ENCODE measurements around the gene SBK2. TPM values are rescaled to one million over a fixed set of nuclear protein-coding genes. Genes with fewer than 3 reads are reported as not detected.
A peak's percentile ranks its signal among the peaks of the same experiment; 100 is the strongest.

Gene SBK2
- total and polyA plus RNA-seq, 9 of the 15 experiments (the other 6 are each of a cell fraction or from before 2014, with no cell fraction given) = not detected

DNA sequence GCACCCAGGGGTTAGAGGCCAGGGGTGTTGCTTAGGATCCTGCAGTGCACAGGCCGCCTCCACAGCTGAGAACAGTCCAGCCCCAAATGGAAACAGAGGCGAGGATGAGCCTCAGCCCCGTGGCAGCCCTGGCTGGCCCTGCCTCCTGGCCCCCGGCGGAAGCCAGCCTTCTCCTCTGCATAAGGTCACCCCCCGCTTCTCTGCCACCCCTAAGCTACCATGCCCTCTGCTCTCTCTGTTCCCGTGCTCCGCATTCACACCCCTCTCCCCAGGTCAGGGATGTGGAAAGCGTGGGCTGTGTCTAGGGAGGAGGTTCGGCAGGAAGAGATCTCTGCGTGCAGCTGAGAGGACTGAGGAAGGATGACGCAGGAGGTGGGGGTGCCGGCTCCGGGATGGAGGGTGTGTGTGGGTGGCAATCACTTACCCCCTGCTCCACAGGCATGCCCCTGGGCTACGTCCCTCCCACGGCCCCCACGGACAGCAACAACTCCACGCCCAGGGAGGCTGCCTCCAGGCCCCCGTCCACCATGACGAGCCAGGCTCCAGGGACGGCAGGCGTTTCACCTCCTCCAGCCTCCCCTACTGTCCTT, 42.7 kb downstream of the SBK2 start (continued):
- TF ChIP-seq GATAD2B (IDR thresholded peaks at IDR 0.05; ENCODE audit: borderline replicate concordance) (no peak), ZSCAN32 (CRISPR knock-in tag; IDR thresholded peaks at IDR 0.05) (no peak), ARID4B (CRISPR knock-in tag; IDR thresholded peaks at IDR 0.05) (no peak), TBL1XR1 (IDR thresholded peaks at IDR 0.05; ENCODE audit: low read length in 2 of 2) (no peak), GATAD2A (IDR thresholded peaks at IDR 0.05) (no peak), OTX1 (CRISPR knock-in tag; IDR thresholded peaks at IDR 0.05) (no peak), TCF7 (IDR thresholded peaks at IDR 0.05; ENCODE audit: borderline replicate concordance) (no peak), ZNF324 (CRISPR knock-in tag; IDR thresholded peaks at IDR 0.05) (no peak), KDM5B (IDR thresholded peaks at IDR 0.05; ENCODE audit: insufficient replicate concordance, low read depth, low read length) (peak; percentile 34)
- TF ChIP-seq, protein P1, sequence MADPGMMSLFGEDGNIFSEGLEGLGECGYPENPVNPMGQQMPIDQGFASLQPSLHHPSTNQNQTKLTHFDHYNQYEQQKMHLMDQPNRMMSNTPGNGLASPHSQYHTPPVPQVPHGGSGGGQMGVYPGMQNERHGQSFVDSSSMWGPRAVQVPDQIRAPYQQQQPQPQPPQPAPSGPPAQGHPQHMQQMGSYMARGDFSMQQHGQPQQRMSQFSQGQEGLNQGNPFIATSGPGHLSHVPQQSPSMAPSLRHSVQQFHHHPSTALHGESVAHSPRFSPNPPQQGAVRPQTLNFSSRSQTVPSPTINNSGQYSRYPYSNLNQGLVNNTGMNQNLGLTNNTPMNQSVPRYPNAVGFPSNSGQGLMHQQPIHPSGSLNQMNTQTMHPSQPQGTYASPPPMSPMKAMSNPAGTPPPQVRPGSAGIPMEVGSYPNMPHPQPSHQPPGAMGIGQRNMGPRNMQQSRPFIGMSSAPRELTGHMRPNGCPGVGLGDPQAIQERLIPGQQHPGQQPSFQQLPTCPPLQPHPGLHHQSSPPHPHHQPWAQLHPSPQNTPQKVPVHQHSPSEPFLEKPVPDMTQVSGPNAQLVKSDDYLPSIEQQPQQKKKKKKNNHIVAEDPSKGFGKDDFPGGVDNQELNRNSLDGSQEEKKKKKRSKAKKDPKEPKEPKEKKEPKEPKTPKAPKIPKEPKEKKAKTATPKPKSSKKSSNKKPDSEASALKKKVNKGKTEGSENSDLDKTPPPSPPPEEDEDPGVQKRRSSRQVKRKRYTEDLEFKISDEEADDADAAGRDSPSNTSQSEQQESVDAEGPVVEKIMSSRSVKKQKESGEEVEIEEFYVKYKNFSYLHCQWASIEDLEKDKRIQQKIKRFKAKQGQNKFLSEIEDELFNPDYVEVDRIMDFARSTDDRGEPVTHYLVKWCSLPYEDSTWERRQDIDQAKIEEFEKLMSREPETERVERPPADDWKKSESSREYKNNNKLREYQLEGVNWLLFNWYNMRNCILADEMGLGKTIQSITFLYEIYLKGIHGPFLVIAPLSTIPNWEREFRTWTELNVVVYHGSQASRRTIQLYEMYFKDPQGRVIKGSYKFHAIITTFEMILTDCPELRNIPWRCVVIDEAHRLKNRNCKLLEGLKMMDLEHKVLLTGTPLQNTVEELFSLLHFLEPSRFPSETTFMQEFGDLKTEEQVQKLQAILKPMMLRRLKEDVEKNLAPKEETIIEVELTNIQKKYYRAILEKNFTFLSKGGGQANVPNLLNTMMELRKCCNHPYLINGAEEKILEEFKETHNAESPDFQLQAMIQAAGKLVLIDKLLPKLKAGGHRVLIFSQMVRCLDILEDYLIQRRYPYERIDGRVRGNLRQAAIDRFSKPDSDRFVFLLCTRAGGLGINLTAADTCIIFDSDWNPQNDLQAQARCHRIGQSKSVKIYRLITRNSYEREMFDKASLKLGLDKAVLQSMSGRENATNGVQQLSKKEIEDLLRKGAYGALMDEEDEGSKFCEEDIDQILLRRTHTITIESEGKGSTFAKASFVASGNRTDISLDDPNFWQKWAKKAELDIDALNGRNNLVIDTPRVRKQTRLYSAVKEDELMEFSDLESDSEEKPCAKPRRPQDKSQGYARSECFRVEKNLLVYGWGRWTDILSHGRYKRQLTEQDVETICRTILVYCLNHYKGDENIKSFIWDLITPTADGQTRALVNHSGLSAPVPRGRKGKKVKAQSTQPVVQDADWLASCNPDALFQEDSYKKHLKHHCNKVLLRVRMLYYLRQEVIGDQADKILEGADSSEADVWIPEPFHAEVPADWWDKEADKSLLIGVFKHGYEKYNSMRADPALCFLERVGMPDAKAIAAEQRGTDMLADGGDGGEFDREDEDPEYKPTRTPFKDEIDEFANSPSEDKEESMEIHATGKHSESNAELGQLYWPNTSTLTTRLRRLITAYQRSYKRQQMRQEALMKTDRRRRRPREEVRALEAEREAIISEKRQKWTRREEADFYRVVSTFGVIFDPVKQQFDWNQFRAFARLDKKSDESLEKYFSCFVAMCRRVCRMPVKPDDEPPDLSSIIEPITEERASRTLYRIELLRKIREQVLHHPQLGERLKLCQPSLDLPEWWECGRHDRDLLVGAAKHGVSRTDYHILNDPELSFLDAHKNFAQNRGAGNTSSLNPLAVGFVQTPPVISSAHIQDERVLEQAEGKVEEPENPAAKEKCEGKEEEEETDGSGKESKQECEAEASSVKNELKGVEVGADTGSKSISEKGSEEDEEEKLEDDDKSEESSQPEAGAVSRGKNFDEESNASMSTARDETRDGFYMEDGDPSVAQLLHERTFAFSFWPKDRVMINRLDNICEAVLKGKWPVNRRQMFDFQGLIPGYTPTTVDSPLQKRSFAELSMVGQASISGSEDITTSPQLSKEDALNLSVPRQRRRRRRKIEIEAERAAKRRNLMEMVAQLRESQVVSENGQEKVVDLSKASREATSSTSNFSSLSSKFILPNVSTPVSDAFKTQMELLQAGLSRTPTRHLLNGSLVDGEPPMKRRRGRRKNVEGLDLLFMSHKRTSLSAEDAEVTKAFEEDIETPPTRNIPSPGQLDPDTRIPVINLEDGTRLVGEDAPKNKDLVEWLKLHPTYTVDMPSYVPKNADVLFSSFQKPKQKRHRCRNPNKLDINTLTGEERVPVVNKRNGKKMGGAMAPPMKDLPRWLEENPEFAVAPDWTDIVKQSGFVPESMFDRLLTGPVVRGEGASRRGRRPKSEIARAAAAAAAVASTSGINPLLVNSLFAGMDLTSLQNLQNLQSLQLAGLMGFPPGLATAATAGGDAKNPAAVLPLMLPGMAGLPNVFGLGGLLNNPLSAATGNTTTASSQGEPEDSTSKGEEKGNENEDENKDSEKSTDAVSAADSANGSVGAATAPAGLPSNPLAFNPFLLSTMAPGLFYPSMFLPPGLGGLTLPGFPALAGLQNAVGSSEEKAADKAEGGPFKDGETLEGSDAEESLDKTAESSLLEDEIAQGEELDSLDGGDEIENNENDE (IDR thresholded peaks at IDR 0.05; ENCODE audit: low read depth, low read length) = no peak
